Liver (tissue), 9 donors: ENCODE data around the gene ANKRD53. TPM values are rescaled to one million over a fixed set of nuclear protein-coding genes. Genes with fewer than 3 reads are reported as not detected.

Source experiments
- DNase-seq: peaks from one replicate; pipeline ENCODE4 v3.0.0-alpha.2; 2017; ENCODE audit warnings: low spot score
- H3K27ac ChIP-seq, 2 donors: one replicate each; pipeline ENCODE4 v1.7.0; 2013; ENCODE audit warnings: inconsistent platforms in 2 of 2, low read length in 2 of 2, control low read depth in 1 of 2, low read depth in 1 of 2, mild to moderate bottlenecking in 1 of 2
- H3K27me3 ChIP-seq, 4 donors: one replicate each; pipeline versions ENCODE4 v1.6.1 to v1.7.0; 2013; ENCODE audit warnings: low read length in 3 of 4, inconsistent platforms in 1 of 4, mild to moderate bottlenecking in 1 of 4, moderate library complexity in 1 of 4; ENCODE audit not compliant: control insufficient read depth in 4 of 4, insufficient read depth in 4 of 4
- H3K36me3 ChIP-seq, 4 donors: one replicate each; pipeline versions ENCODE4 v1.6.1 to v1.7.0; 2013; ENCODE audit warnings: low read length in 3 of 4, mild to moderate bottlenecking in 3 of 4, low read depth in 1 of 4, moderate library complexity in 1 of 4; ENCODE audit not compliant: control insufficient read depth in 4 of 4, insufficient read depth in 3 of 4
- H3K4me1 ChIP-seq, 4 donors: one replicate each; pipeline versions ENCODE4 v1.6.1 to v1.7.0; 2013; ENCODE audit warnings: low read length in 3 of 4, mild to moderate bottlenecking in 3 of 4, moderate library complexity in 1 of 4; ENCODE audit not compliant: control insufficient read depth in 4 of 4, insufficient read depth in 4 of 4
- H3K4me3 ChIP-seq, 3 donors: one replicate each; pipeline versions ENCODE4 v1.6.1 to v1.7.0; 2013; ENCODE audit warnings: low read length in 3 of 3, control low read depth in 1 of 3, low read depth in 1 of 3, mild to moderate bottlenecking in 1 of 3
- H3K9ac ChIP-seq, 2 donors: one replicate each; pipeline ENCODE4 v1.7.0; 2013; ENCODE audit warnings: low read length in 2 of 2, mild to moderate bottlenecking in 2 of 2, moderate library complexity in 2 of 2, control low read depth in 1 of 2, low read depth in 1 of 2
- H3K9me3 ChIP-seq, 4 donors: one replicate each; pipeline versions ENCODE4 v1.6.1 to v1.7.0; 2013; ENCODE audit warnings: low read length in 3 of 4; ENCODE audit not compliant: control insufficient read depth in 4 of 4
- ATF3 ChIP-seq: IDR thresholded peaks from 2 replicates; pipeline ENCODE4 v1.6.1; 2016; ENCODE audit warnings: antibody characterized with exemption
- CTCF ChIP-seq: fragments of 150-350 bp; IDR thresholded peaks from 2 replicates; pipeline ENCODE4 v1.5.1; 2017; ENCODE audit warnings: improper control_type of control experiment, low read depth, low read length; ENCODE audit not compliant: missing input control
- EGR1 ChIP-seq, 2 donors: IDR thresholded peaks; 2 replicates each; pipeline ENCODE4 v1.6.1; 2016 to 2018; ENCODE audit warnings: antibody characterized with exemption in 2 of 2, low read depth in 2 of 2
- FOXA1 ChIP-seq: IDR thresholded peaks from 2 replicates; pipeline ENCODE4 v1.6.1; 2016; ENCODE audit warnings: antibody characterized with exemption
- FOXA2 ChIP-seq: IDR thresholded peaks from 2 replicates; pipeline ENCODE4 v1.6.1; 2016; ENCODE audit warnings: antibody characterized with exemption
- GABPA ChIP-seq, 2 donors: IDR thresholded peaks in 1 of 2; conservative IDR thresholded peaks in 1 of 2; 2 replicates each; pipeline ENCODE4 v1.6.1; 2016; ENCODE audit warnings: antibody characterized with exemption in 2 of 2, mild to moderate bottlenecking in 1 of 2, moderate library complexity in 1 of 2
- HNF4A ChIP-seq, 2 donors: conservative IDR thresholded peaks; 2 replicates each; pipeline ENCODE4 v1.6.1; 2016; ENCODE audit warnings: antibody characterized with exemption in 2 of 2, mild to moderate bottlenecking in 2 of 2
- HNF4G ChIP-seq: IDR thresholded peaks from 2 replicates; pipeline ENCODE4 v1.6.1; 2016; ENCODE audit warnings: antibody characterized with exemption
- JUND ChIP-seq, 2 donors: IDR thresholded peaks; 2 replicates each; pipeline ENCODE4 v1.6.1; 2016; ENCODE audit warnings: antibody characterized with exemption in 2 of 2
- NR2F2 ChIP-seq: IDR thresholded peaks from 2 replicates; pipeline ENCODE4 v1.6.1; 2016; ENCODE audit warnings: antibody characterized with exemption
- RAD21 ChIP-seq, 2 donors: IDR thresholded peaks; 2 replicates each; pipeline ENCODE4 v1.6.1; 2016; ENCODE audit warnings: antibody characterized with exemption in 2 of 2, mild to moderate bottlenecking in 2 of 2
- REST ChIP-seq: IDR thresholded peaks from 2 replicates; pipeline ENCODE4 v1.6.1; 2016; ENCODE audit warnings: antibody characterized with exemption, mild to moderate bottlenecking
- RXRA ChIP-seq, 2 donors: IDR thresholded peaks; 2 replicates each; pipeline ENCODE4 v1.6.1; 2017 to 2018; ENCODE audit warnings: antibody characterized with exemption in 2 of 2, mild to moderate bottlenecking in 1 of 2
- SP1 ChIP-seq: IDR thresholded peaks from 2 replicates; pipeline ENCODE4 v1.6.1; 2018; ENCODE audit warnings: antibody characterized with exemption, mild to moderate bottlenecking
- TAF1 ChIP-seq: conservative IDR thresholded peaks from 2 replicates; pipeline ENCODE4 v1.6.1; 2016; ENCODE audit warnings: antibody characterized with exemption, mild to moderate bottlenecking
- YY1 ChIP-seq: IDR thresholded peaks from 2 replicates; pipeline ENCODE4 v1.6.1; 2016; ENCODE audit warnings: antibody characterized with exemption, mild to moderate bottlenecking
- ZBTB33 ChIP-seq: IDR thresholded peaks from 2 replicates; pipeline ENCODE4 v1.6.1; 2016; ENCODE audit warnings: antibody characterized with exemption
- WGBS: extraction: QIAGEN DNeasy Blood & Tissue Kit; methylation state at CpG from one replicate; pipeline ENCODE4 v1.1.7; 2013; 5-methylcytosine and 5-hydroxymethylcytosine counted together
- polyA plus RNA-seq, 2 donors: library from polyadenylated mRNA; stranded (reverse) in 1 of 2; unstranded in 1 of 2; fragments of 200-250 nt in 1 of 2; fragments of >200 nt in 1 of 2; fragmentation: Nextera tagmentation in 1 of 2; extraction: Ambion mirVana in 1 of 2; gene quantifications; one replicate each; pipeline versions ENCODE4 v1.2.1 to v1.2.3, GENCODE V29; 2013 to 2015
- total RNA-seq, 2 donors: library from RNA; depleted of rRNA; stranded (reverse); fragments of >200 nt; gene quantifications; one replicate each; pipeline ENCODE4 v1.2.3, GENCODE V29; 2014
- TF ChIP-seq, protein P1 (sequence below): IDR thresholded peaks from 2 replicates; pipeline ENCODE4 v1.6.1; 2016; ENCODE audit warnings: antibody characterized with exemption
- donor health status: healthy.
- donor health status: healthy.
- donor health status: healthy.
- donor health status: healthy.
- donor health status: healthy.

Gene ANKRD53
- total and polyA plus RNA-seq, 4 donors = 0.29 to 0.50 (median 0.39) TPM

DNA sequence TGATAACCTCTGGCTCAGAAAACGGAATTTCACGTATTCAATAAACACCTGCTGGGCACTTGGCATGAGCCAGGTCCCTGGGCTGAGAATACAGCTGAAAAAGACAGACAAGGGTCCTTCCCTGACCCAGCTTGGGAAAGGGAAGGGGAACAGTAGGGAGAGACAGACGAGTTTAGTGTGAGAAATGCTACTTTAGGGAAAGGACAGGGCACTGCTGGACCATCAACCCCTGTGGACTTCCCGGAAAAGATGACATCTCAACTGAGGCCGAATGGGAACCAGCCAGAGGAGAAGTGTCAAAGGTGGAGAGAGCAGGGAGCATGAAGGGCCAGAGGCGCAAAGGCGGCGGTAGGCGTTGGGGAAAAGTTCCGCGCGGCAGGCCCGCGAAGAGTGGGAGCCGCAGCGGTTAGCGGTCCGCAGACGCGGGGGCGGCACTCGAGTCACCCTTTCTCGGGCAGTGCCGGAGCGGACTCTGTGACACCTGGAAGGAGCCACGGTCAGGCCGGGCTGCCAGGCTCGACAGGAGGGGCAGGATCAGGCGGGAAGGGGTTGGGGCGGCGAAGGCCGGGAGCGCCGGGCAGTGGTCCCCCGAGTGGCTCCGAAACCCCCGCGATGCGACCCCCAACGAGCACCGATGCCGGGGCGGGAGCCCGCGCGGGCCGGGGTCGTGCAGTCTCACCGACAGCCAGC, 15.7 kb downstream of the ANKRD53 start:
- under 1% methylated on average over 49 of the region's 49 CpGs for WGBS
- TF ChIP-seq HNF4G = no peak
- TF ChIP-seq RAD21 (IDR thresholded peaks at IDR 0.05) = no peak
- peak in 1 of 2 donors; percentile 26 for TF ChIP-seq HNF4A (conservative IDR thresholded peaks at IDR 0.05)
- no peak for TF ChIP-seq TAF1
- no peak for TF ChIP-seq ZBTB33
- no peak for TF ChIP-seq FOXA1
- TF ChIP-seq NR2F2 = no peak
- TF ChIP-seq ATF3 = no peak
- no peak for TF ChIP-seq GABPA (IDR thresholded peaks at IDR 0.05 in 1 of 2, conservative IDR thresholded peaks at IDR 0.05 in 1 of 2)
- TF ChIP-seq, protein P1, sequence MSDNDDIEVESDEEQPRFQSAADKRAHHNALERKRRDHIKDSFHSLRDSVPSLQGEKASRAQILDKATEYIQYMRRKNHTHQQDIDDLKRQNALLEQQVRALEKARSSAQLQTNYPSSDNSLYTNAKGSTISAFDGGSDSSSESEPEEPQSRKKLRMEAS = no peak
- TF ChIP-seq EGR1 (IDR thresholded peaks at IDR 0.05; ENCODE audit: low read depth in 2 of 2) = peak in 1 of 2 donors; percentile 38
- DNase-seq = peak; percentile 47
- Histone ChIP-seq H3K9ac (peak overlapping the region; percentile 73 to 92), H3K9me3 (no peaks in the 10 kb centered on the region), H3K27me3 (no peaks in the 10 kb centered on the region), H3K4me3 (peak overlapping the region; percentile 84 to 92 (median 85)), H3K4me1 (peaks cover 1 to 25% (median 16%) of the 10 kb centered on the region in 4 donors), H3K36me3 (peaks cover 0 to 20% (median 16%) of the 10 kb centered on the region in 4 donors), H3K27ac (peak overlapping the region; percentile 63 to 74)

- H3K4me1 ChIP-seq = peaks cover 1 to 28% (median 16%) of the 10 kb centered on the region in 4 donors
- TF ChIP-seq TAF1 = peak; percentile 38
- peak in 1 of 2 donors; percentile 34 for TF ChIP-seq RAD21 (IDR thresholded peaks at IDR 0.05)
- peak in 1 of 2 donors; percentile 5 for TF ChIP-seq RXRA (IDR thresholded peaks at IDR 0.05)
- TF ChIP-seq GABPA (IDR thresholded peaks at IDR 0.05 in 1 of 2, conservative IDR thresholded peaks at IDR 0.05 in 1 of 2) = no peak
- TF ChIP-seq CTCF = peak; percentile 70
- TF ChIP-seq ZBTB33 = no peak
- TF ChIP-seq NR2F2 = no peak
- TF ChIP-seq, protein P1 = no peak
- TF ChIP-seq HNF4A (conservative IDR thresholded peaks at IDR 0.05) = peak in 1 of 2 donors; percentile 4
- peak in 1 of 2 donors; percentile 10 for TF ChIP-seq EGR1 (IDR thresholded peaks at IDR 0.05; ENCODE audit: low read depth in 2 of 2)
- no peak for TF ChIP-seq FOXA1
- TF ChIP-seq HNF4G = no peak
- TF ChIP-seq FOXA2 = no peak
- TF ChIP-seq SP1 = peak; percentile 36
- no peak for TF ChIP-seq JUND (IDR thresholded peaks at IDR 0.05)
- peak; percentile 64 for TF ChIP-seq YY1
- TF ChIP-seq ATF3 = no peak
- no peak for TF ChIP-seq REST
- H3K27me3 ChIP-seq = no peaks in the 10 kb centered on the region
- peak within 1 kb of the TSS; percentile 63 to 74 for H3K27ac ChIP-seq
- no peaks in the 10 kb centered on the region for H3K9me3 ChIP-seq
- DNase-seq = peak; percentile 89
- H3K9ac ChIP-seq = peak within 1 kb of the TSS; percentile 73 to 92
- peak within 1 kb of the TSS; percentile 84 to 92 (median 85) for H3K4me3 ChIP-seq
- peaks cover 0 to 14% (median 12%) of the 10 kb centered on the region in 4 donors for H3K36me3 ChIP-seq
- WGBS = under 1% methylated on average over 65 of the region's 65 CpGs
These were observed 16.4 kb downstream of the ANKRD53 start, which contains the start of gene TEX261 for GRCh38 chr2:70994699-70995425. TSS of gene TEX261 (minus strand) at chr2:70994873. CDS start at chr2:70994757, 116 bp downstream.
